Putamen (tissue), 1 donor: Measurements from ENCODE around the gene DRC1.

ENCODE experiments used
- DNase-seq: peaks from one replicate; pipeline ENCODE4 v3.0.0-alpha.2; 2016; ENCODE audit warnings: low spot score

The DRC1 gene

GRCh38 chr2:26448651-26449050, 46.9 kb downstream of the DRC1 start:
- DNase-seq: no peak

GRCh38 chr2:26449278-26450030, 47.7 kb downstream of the DRC1 start:
- no peak for DNase-seq

DNA sequence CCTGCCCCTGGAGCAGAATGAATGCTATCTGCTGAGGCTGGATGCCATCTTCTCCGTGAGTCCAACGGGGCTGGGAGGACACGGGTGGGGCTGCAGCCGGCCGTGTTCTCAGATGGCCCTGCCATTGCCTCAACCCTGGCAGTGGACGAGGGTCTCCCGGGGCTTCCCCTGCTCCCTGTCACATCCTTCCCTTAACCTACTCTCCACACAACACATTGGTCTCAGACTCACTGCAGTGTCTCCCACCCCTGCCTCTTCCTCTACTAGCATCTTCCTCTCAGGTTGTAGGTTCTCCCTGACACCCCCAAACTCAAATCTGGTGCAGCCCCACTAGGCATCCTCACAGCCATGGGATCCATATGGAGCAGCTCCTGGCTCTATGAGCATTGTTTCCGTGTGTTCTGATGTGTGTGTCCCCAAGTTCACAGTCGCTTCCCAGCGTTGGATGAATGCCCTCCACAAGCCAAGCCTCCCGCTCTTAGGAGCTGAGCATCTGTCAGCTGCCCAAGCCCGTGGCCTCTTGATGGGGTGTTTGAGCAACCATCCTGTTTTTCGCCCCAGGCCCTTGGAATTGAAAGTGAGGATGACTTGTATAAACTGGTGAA, 48.4 kb downstream of the DRC1 start:
- no peak for DNase-seq

GRCh38 chr2:26451700-26452099, 50.0 kb downstream of the DRC1 start:
- DNase-seq: no peak

- DNase-seq: no peak
Measured at GRCh38 chr2:26453421-26454329, 52.0 kb downstream of the DRC1 start.

- no peak for DNase-seq
Measured at GRCh38 chr2:26454561-26455001, 52.9 kb downstream of the DRC1 start.

GRCh38 chr2:26455037-26455669, 53.4 kb downstream of the DRC1 start:
- no peak for DNase-seq

- DNase-seq: no peak
Measured at GRCh38 chr2:26455670-26456439, 54.1 kb downstream of the DRC1 start.

GRCh38 chr2:26456440-26457250, 54.9 kb downstream of the DRC1 start:
- no peak for DNase-seq

- no peak for DNase-seq
Measured at GRCh38 chr2:26457251-26457666, 55.5 kb downstream of the DRC1 start.

- DNase-seq: no peak
Measured at GRCh38 chr2:26457695-26458364, 56.1 kb downstream of the DRC1 start.

DNA sequence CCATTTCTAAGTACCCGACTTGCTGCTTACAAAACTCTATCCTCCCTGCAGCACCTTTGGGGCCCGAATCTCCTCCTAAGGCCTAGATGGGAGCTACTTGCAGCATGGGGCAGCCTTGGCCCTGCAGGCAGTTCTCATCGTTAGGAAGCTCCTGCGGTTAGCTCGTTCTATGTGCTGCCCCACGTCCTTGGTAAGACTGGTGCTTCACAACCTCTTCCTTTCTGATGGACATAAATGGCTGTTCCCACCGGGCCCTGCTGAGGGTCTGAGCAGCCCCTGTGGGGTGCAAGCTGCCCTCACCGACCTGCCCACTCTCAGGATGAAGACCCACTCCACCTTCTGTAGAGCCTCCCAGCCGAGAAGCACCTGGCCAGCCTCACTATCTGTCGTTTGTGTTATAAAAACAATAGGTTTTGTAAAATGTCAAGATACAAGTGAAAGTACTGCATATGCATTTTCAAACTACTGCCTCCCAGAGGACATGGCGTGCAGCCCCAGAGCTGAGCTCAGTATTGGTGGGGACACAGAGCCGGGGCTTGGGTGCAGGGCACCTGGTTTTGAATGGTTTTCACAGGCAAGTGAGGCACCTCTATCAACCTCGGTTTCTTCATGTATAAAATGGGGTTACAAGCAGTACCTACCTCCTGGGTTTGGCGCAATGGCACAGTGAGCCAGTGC, 56.8 kb downstream of the DRC1 start:
- DNase-seq: no peak

- no peak for DNase-seq
Measured at GRCh38 chr2:26459991-26460612, 58.4 kb downstream of the DRC1 start.

GRCh38 chr2:26460613-26461031, 58.9 kb downstream of the DRC1 start:
- DNase-seq: no peak

DNA sequence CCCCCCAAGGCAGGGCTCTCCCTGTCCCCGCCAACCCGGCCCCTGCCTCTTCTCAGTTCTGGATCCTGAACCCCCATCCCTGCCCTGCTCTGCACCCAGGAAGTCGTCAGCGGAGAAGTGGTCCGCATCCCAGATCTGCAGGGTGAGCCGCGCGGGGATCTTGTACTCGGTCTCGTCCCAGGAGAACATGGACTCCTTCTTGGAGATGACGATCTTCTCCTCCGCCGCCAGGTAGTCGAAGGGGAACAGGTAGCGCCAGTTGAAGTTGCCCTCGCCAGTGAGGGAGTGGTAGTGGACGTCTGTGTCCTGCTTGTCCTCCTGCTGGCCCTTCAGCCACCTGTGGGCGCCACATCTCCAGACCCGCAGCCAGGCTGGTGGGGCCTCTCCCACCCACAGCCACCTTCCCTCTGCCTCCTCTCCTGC, 59.9 kb downstream of the DRC1 start:
- DNase-seq: no peak

GRCh38 chr2:26462100-26462499, 60.4 kb downstream of the DRC1 start:
- no peak for DNase-seq

DNA sequence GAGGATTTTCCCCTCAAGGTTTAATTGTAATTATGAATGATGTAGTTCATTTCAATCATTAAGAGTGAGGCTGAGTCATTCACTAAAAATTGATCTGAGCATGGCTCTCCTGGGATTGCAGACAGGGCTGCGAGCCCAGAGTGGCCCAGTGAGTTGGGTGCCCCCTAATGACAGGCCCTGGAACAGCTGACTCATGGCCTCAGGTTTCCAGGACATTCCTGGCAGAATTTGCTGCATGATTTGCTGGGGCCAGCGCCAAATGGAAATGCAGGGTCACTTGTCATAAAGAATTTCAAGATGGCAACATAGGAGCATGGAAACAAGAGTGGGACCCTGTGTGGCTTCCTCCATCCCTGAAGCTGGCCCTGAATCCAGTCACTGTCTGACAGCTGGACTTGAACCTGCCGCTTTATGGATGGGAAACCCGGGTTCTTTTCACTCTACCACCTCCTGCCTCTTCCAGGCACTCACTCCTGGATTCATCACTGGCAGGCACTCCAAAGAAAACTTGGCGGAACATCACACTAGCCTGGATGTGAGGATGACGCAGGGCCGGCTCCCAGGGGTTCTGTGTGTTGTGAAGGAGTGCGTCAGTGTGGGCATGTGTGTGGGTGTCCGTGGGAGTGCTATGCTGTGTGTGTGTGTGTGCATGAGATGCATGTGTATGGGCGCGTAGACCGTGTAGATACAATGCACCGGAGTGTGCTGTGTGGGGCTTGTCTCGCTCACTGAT, 61.0 kb downstream of the DRC1 start:
- no peak for DNase-seq
